Ramos (cell line): ENCODE results near the gene ELF4.

Experiments
- in situ Hi-C: fragments of 300-500 bp; cut with MboI; formaldehyde crosslinking; loops from one replicate; pipeline ENCODE4 v1.14.3; 2022; ENCODE audit warnings: low sequenced_read_pairs; ENCODE audit not compliant: unreplicated experiment

ELF4 gene

GRCh38 chrX:130110379-130111219, at the start of gene ELF4:
Gene ELF4 (minus strand): TSS chrX:130110497. CDS start chrX:130081330, 29,167 bp downstream.
- in situ Hi-C loops: no loop called here

- in situ Hi-C loops: no loop called here
Measured at GRCh38 chrX:130159776-130160175, 49.5 kb upstream of the ELF4 start.

GRCh38 chrX:130158311-130158710, 48.0 kb upstream of the ELF4 start:
- in situ Hi-C loops: no loop called here

GRCh38 chrX:130155564-130155963, 45.3 kb upstream of the ELF4 start:
- in situ Hi-C loops: no loop called here

- in situ Hi-C loops: no loop called here
Measured at GRCh38 chrX:130147631-130148030, 37.3 kb upstream of the ELF4 start.

GRCh38 chrX:130145123-130145522, 34.8 kb upstream of the ELF4 start:
- in situ Hi-C loops: no loop called here

- in situ Hi-C loops: no loop called here
Measured at GRCh38 chrX:130144509-130144908, 34.2 kb upstream of the ELF4 start.

- in situ Hi-C loops: no loop called here
Measured at GRCh38 chrX:130139474-130140201, 29.3 kb upstream of the ELF4 start.

- in situ Hi-C loops: no loop called here
Measured at GRCh38 chrX:130136961-130137360, 26.7 kb upstream of the ELF4 start.

- in situ Hi-C loops: no loop called here
Measured at GRCh38 chrX:130136496-130136895, 26.2 kb upstream of the ELF4 start.

- in situ Hi-C loops: no loop called here
Measured at GRCh38 chrX:130130990-130131389, 20.7 kb upstream of the ELF4 start.

GRCh38 chrX:130125091-130125874, 15.0 kb upstream of the ELF4 start:
- in situ Hi-C loops: no loop called here

GRCh38 chrX:130124577-130124976, 14.3 kb upstream of the ELF4 start:
- in situ Hi-C loops: loop anchor here (5.0 kb wide), 1 partner anchor 42 kb away; no protein-coding TSS in a partner anchor

GRCh38 chrX:130121505-130121800, 11.2 kb upstream of the ELF4 start:
- in situ Hi-C loops: loop anchor here (5.0 kb wide), 1 partner anchor 39 kb away; no protein-coding TSS in a partner anchor

GRCh38 chrX:130120746-130121504, 10.6 kb upstream of the ELF4 start:
- in situ Hi-C loops: loop anchor here (5.0 kb wide), 1 partner anchor 39 kb away; no protein-coding TSS in a partner anchor

GRCh38 chrX:130120321-130120731, 10.0 kb upstream of the ELF4 start:
- in situ Hi-C loops: loop anchor here (5.0 kb wide), 1 partner anchor 38 kb away; no protein-coding TSS in a partner anchor

GRCh38 chrX:130119312-130119898, 9.1 kb upstream of the ELF4 start:
- in situ Hi-C loops: no loop called here

GRCh38 chrX:130118441-130119311, 8.4 kb upstream of the ELF4 start:
- in situ Hi-C loops: no loop called here

- in situ Hi-C loops: no loop called here
Measured at GRCh38 chrX:130117166-130117565, 6.9 kb upstream of the ELF4 start.
